DND-41 (cell line): ENCODE results near the gene PAX2.

ENCODE experiments used
- ATAC-seq: fragments of 200-7000 bp; cut with Tn5 transposase; 3 replicates; pipeline ENCODE4 v1.9.1; 2021; ENCODE audit warnings: low read depth; ENCODE audit not compliant: insufficient read depth
- DNase-seq: peaks from one replicate; pipeline ENCODE4 v3.0.0-alpha.2; 2020
- H2AFZ ChIP-seq: 2 replicates; pipeline ENCODE4 v1.6.0; 2012; ENCODE audit warnings: low read depth, low read length
- H3K27ac ChIP-seq: 2 replicates; pipeline ENCODE4 v1.5.1; 2012; ENCODE audit warnings: low read length, inconsistent platforms
- H3K27me3 ChIP-seq: fragments of 200-600 bp; sonication (generic); 2 replicates; pipeline ENCODE4 v1.6.0; 2012; ENCODE audit warnings: low read length, mild to moderate bottlenecking, inconsistent platforms; ENCODE audit not compliant: insufficient read depth, poor library complexity
- H3K36me3 ChIP-seq: 2 replicates; pipeline ENCODE4 v1.5.1; 2012; ENCODE audit warnings: low read length, inconsistent platforms; ENCODE audit not compliant: insufficient read depth
- H3K4me1 ChIP-seq: 2 replicates; pipeline ENCODE4 v1.5.1; 2012; ENCODE audit warnings: mild to moderate bottlenecking, low read length; ENCODE audit not compliant: insufficient read depth
- H3K4me2 ChIP-seq: 2 replicates; pipeline ENCODE4 v1.6.0; 2012; ENCODE audit warnings: mild to moderate bottlenecking, moderate library complexity, low read length, inconsistent platforms; ENCODE audit not compliant: insufficient read depth
- H3K4me3 ChIP-seq, 2 experiments: fragments of 200-600 bp in 1 of 2; shearing (Covaris generic) in 1 of 2; 2 replicates each; pipeline ENCODE4 v1.5.1; 2012 to 2016; ENCODE audit warnings: inconsistent platforms in 2 of 2, low read length in 2 of 2, mild to moderate bottlenecking in 2 of 2, low read depth in 1 of 2, moderate library complexity in 1 of 2
- H3K79me2 ChIP-seq: 2 replicates; pipeline ENCODE4 v1.6.0; 2012; ENCODE audit warnings: low read length, inconsistent platforms; ENCODE audit not compliant: insufficient read depth
- H3K9ac ChIP-seq: 2 replicates; pipeline ENCODE4 v1.6.0; 2012; ENCODE audit warnings: low read depth, mild to moderate bottlenecking, inconsistent platforms, low read length, moderate library complexity
- H3K9me3 ChIP-seq: 2 replicates; pipeline ENCODE4 v1.5.1; 2012; ENCODE audit warnings: low read length, moderate library complexity, mild to moderate bottlenecking, inconsistent platforms; ENCODE audit not compliant: insufficient read depth, severe bottlenecking
- H4K20me1 ChIP-seq: 2 replicates; pipeline ENCODE4 v1.6.0; 2012; ENCODE audit warnings: low read length; ENCODE audit not compliant: insufficient read depth
- EZH2 ChIP-seq: IDR thresholded peaks from 3 replicates; pipeline ENCODE4 v1.6.1; 2012; ENCODE audit warnings: borderline replicate concordance, low read depth, mild to moderate bottlenecking, moderate library complexity, low read length, inconsistent platforms; ENCODE audit not compliant: severe bottlenecking
- TF ChIP-seq, protein P1 (sequence below): IDR thresholded peaks from 2 replicates; pipeline ENCODE4 v1.5.1; 2012; ENCODE audit warnings: borderline replicate concordance, low read length, moderate library complexity, mild to moderate bottlenecking; ENCODE audit not compliant: poor library complexity, severe bottlenecking; ENCODE audit errors: extremely low read depth

The PAX2 gene

DNA sequence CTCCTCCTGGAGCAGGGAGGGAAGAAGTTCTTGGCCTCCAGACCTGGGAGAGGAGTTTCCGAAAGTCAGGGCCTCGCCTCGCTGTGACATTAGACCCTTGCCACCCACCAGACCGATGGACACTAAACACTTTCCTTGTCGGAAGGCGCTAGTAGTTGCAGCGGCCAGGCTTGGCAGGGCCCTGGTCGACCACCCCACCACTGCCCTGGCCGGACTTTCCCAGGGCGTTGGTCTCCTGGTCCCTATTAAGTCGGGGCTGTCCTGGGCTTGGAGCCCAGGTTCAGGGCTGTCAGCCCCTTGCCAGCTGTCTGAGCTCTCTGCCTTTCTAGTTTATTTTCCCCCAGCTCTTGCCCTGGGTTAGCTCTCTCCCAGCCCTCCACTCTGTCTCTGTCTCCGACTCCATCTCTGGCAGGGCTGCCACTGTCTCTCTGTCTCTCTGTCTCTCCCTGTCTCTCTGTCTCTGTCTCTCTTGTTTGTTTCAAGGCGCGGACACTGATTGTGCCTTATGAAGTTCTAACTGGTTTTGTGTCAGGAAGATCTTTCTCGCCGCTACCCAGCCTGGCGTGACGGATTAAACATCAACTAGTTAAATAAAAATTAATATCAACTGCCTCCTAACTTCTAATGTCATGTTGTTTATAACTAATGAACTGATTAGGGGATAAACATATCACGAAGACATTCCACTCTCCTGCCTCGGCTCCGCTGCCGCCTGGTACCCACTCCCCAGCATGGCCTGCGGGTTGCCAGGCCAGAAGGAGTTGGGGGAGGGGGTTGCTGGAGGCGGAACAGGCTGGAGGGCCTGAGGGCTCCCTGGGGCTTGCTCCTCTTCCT, 13.8 kb upstream of the PAX2 start:
- Histone ChIP-seq H3K9me3 (no peaks in the 10 kb centered on the region), H3K27me3 (peaks cover 20% of the 10 kb centered on the region), H3K4me3 (no peak overlapping the region), H3K27ac (no peak overlapping the region), H3K36me3 (no peaks in the 10 kb centered on the region), H3K79me2 (no peaks in the 10 kb centered on the region), H3K4me2 (no peak overlapping the region), H3K9ac (no peak overlapping the region), H4K20me1 (no peaks in the 10 kb centered on the region), H2AFZ (no peak overlapping the region), H3K4me1 (no peaks in the 10 kb centered on the region)
- TF ChIP-seq, protein P1, sequence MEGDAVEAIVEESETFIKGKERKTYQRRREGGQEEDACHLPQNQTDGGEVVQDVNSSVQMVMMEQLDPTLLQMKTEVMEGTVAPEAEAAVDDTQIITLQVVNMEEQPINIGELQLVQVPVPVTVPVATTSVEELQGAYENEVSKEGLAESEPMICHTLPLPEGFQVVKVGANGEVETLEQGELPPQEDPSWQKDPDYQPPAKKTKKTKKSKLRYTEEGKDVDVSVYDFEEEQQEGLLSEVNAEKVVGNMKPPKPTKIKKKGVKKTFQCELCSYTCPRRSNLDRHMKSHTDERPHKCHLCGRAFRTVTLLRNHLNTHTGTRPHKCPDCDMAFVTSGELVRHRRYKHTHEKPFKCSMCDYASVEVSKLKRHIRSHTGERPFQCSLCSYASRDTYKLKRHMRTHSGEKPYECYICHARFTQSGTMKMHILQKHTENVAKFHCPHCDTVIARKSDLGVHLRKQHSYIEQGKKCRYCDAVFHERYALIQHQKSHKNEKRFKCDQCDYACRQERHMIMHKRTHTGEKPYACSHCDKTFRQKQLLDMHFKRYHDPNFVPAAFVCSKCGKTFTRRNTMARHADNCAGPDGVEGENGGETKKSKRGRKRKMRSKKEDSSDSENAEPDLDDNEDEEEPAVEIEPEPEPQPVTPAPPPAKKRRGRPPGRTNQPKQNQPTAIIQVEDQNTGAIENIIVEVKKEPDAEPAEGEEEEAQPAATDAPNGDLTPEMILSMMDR = no peak
- TF ChIP-seq EZH2 = no peak
- no peak for ATAC-seq
- no peak for DNase-seq

DNA sequence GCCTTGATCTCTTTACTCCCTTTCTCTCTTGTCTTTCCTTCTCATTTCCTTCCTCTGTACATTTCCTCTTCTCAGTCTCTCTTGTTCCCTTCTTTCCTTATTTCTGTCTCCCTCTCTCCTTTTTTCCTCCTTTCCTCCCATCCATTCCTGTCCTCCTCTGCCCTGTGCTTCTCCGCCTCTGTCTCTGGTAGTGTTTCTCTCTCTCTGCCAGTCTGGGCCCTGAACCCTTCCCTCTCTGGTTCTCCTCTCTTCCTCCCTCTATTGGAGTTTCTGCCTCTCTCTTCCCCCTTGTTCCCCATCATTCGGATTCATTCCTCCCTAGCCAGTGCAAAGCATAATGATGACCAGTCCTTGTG, 13.2 kb upstream of the PAX2 start:
- H3K4me3 ChIP-seq = no peak overlapping the region
- ATAC-seq (no peak), DNase-seq (no peak)
- no peak overlapping the region for H2AFZ ChIP-seq
- H3K27me3 ChIP-seq = peaks cover 23% of the 10 kb centered on the region
- H3K79me2 ChIP-seq = no peaks in the 10 kb centered on the region
- no peak overlapping the region for H3K27ac ChIP-seq
- TF ChIP-seq, protein P1 = no peak
- TF ChIP-seq EZH2 = no peak
- H3K36me3 ChIP-seq = no peaks in the 10 kb centered on the region
- no peak overlapping the region for H3K9ac ChIP-seq
- no peaks in the 10 kb centered on the region for H3K9me3 ChIP-seq
- H3K4me1 ChIP-seq = no peaks in the 10 kb centered on the region
- no peaks in the 10 kb centered on the region for H4K20me1 ChIP-seq
- H3K4me2 ChIP-seq = no peak overlapping the region

DNA sequence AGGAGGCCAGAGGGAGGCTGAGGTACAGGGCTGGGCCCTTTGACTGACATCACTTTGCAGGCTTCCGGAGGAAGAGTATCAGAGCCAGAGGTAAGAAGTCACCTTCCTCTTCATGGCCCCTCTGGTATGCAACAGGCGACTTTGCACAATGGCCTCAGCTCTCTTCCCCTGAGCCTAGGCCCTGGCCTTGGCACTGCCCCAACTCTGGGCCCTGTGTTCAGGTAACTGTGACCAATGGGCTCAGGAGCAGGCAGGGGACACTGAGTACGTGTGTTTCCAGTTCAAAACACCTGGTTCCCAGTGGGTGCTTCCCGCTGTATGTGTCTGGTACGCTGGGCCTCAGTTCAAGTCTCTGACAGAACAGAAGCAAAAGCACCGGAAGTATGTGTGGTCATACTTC, 12.1 kb upstream of the PAX2 start:
- Histone ChIP-seq H3K36me3 (no peaks in the 10 kb centered on the region), H3K27ac (no peak overlapping the region), H3K9me3 (no peaks in the 10 kb centered on the region), H3K4me2 (no peak overlapping the region), H3K4me1 (no peaks in the 10 kb centered on the region), H3K4me3 (no peak overlapping the region), H3K79me2 (no peaks in the 10 kb centered on the region), H4K20me1 (no peaks in the 10 kb centered on the region), H3K27me3 (peaks cover 32% of the 10 kb centered on the region), H3K9ac (no peak overlapping the region), H2AFZ (no peak overlapping the region)
- TF ChIP-seq, protein P1 = no peak
- TF ChIP-seq EZH2 = no peak
- ATAC-seq (no peak), DNase-seq (no peak)
